G401 (cell line): ENCODE results near the gene RAET1G. TPM values are rescaled to one million over a fixed set of nuclear protein-coding genes. Genes with fewer than 3 reads are reported as not detected.
"Not testable (repeated sequence)": the region's sequence is repeated elsewhere in the genome, so short reads cannot be mapped to it uniquely, and the experiment has no call there.

Experiments used
- DNase-seq: peaks from one replicate; pipeline ENCODE4 v3.0.0-alpha.2; 2015; ENCODE audit warnings: low spot score
- in situ Hi-C: cut with HindIII; loops from 2 replicates; pipeline ENCODE4 v1.10.0; 2016; ENCODE audit warnings: low sequenced_read_pairs, mixed read lengths
- total RNA-seq: library from RNA; depleted of rRNA; stranded (reverse); fragments of >200 nt; shearing (Covaris generic); gene quantifications from 2 replicates; pipeline ENCODE4 v1.2.3, GENCODE V29; 2014

The RAET1G gene
- total RNA-seq, 1 experiment from 2014 or later = not detected

DNA sequence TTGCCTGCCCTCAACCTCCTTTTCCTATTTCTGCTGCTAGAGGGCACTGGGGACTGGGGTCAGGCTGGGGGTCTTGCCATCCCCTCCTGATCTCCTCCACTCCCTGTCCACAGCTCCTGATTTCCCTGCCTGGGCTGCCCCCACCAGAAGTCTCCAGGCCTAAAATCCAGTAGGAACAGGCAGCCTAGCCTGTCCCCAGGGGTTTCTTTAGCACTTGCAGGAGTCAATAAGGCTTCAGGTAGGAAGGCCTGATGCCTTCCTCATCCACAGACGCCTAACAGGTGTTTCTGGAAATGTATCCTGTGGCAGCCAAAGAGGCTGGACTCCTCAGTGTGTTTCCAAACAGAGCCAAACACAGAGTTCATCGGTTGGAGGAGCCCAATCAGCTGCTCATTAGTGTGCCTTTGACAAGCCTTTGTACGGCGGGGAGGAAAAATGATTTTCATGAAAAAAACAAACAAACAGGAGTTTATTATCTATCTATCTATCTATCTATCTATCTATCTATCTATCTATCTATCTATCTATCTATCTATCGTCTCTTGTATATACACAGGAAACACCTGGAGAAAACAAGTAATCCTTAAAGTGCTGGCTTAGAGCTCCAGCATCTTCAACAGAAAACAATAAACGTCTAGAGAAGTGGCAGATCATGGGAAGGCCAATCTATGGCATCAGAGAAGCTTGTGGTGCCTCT, 21.3 kb downstream of the RAET1G start:
- in situ Hi-C loops = no loop called here
- DNase-seq = no peak

DNA sequence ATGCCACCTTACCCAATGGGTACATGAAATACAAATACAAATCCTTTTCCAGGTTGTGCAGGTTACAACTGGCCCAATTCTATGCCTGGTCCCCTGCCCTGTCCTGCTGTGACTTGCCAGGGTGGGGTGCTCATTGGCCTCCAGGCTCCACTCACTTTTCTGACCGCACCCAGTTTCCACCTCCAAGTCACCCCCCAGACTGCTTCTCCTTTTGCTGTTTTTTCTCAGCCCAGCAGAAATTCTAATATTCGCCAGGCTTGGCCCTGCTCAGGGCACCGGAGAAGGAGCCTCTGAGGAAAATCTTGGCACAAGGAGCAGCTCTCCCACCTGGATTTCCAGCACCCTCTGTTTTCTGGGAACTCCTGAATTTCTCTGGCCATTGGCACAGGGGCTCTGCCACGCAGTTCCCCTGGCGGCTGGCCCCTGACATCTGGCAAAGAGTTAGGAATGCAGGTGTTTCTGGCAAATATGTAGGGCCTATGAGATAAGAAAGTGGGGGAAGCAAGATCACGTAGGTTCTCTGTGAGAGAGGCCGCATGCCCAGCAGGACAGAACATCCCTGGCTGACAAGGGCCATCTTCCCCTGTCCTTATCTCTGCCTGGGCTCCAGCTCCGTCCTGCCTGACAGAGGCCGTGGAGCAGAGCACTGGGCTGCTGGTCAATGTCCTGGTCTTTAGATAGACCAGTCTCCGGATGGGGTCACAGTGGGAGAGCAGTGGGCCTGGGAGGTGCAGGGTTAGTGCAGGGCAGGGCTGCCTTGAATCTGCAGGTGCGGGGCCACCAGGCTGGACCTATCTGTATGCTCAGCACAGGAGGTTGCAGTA, 22.1 kb downstream of the RAET1G start:
- DNase-seq = no peak
- in situ Hi-C loops = no loop called here

DNA sequence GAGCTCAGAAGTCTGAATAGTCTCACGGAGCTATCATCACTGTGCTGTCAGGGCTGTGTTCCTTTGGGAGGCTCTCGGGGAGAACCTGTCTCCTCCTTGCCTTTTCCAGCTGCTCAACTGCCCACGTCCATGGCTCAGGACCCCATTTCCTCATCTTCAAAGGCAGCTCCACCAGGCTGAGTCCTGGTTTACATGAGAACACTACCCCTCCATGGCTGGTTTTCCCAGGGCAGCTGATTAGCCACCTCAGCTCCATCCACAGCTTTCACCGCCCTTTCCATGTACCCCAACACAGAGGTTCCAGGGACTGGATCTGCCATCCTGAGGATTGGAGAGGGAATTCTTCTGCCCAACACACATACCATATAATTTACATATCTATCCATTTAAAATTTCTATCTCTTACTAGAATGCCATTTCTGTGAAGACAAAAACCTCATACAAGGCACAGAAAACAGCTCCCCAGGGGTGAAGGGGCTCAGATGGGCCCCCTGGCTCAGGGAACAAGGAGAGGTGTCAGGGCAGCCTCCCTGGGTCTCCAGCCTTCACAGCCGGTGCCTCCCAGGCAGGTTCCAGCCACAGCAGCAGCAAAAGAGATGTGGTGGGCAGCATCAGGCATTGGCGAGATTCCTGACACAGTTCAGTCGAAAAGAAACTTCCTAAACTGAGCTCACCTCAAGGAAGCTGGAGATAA, 22.8 kb downstream of the RAET1G start:
- no peak for DNase-seq
- in situ Hi-C loops = no loop called here

DNA sequence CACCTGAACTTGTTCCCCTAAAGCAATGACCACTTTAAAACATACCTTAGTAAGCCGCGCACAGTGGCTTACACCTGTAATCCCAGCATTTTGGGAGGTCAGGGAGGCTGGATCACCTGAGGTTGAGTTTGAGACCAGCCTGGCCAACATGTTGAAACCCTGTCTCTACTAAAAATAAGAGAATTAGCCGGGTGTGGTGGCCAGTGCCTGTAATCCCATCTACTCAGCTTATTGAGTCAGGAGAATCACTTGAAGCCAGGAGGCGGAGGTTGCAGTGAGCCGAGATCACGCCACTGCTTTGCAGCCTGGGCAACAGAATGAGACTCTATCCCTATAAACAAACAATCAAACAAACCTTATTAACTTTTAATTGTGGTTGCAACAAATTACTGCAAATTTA, 23.4 kb downstream of the RAET1G start:
- DNase-seq = no peak
- in situ Hi-C loops = no loop called here

DNA sequence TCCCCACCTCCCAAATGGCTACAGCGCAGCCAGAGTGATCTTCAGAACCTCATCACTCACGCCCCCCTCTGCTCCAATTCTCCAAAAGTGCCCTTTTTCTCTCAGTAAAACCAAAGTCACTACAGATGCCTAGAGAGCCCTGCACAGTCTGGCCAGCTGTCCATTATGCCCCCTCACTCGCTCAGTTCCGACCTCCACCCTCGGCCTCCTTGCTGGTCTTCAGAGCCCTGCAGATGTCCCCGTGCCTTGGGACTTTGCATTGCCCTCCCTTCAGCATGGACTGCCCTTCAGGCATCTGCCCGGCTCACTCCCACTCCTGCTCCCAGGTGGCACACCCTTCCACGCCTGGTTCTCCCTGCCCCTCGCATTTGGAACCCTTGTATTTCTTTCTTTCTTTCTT, 24.0 kb downstream of the RAET1G start:
- in situ Hi-C loops = no loop called here
- DNase-seq = no peak

DNA sequence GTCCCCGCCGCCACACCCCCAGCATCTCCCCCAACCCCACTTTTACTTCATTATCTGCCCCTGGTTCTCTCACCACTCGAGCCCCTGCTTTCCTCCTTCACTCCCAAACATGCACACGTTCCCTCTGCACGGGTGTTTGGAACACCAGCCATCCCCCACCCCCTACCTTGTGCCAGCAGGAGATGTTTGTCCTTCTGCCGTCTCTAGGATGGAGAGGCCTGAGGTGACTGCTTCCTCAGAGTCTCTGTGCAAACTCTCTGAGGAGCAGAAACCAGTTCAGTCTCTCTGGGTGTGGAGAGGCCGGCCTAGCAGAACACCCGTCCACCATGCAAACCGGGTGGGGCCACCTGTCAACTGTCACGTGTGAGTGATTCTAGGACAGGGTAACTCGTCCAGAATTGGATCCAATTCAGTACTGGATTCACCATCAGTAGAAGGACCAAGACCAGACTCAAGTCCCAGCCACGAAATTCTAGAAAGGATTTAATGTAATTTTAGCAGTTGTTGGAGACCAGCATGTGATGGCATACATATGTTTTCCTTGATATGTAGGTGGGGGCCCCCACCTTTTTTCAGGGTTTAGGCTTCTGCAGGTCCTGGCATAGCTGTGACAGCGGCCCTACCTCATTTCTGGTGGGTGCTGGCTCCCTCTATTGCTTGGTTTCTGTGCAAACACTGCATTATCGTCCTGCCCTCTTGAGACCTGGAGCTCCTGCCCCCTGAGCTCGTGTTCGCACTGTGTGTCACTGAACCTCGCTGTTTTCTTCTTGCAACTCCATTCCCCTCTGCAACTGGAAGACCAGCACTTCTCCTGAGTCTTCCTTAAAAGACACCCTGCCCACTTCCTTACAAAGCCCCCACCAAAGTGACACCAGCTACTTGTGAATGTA, 24.8 kb downstream of the RAET1G start, which contains the start of gene RAET1E:
Gene RAET1E (minus strand): TSS at position 259 of the 890 bp plus-strand sequence. CDS start 7,212 bp downstream, outside the sequence.
- in situ Hi-C loops = no loop called here
- DNase-seq = no peak

DNA sequence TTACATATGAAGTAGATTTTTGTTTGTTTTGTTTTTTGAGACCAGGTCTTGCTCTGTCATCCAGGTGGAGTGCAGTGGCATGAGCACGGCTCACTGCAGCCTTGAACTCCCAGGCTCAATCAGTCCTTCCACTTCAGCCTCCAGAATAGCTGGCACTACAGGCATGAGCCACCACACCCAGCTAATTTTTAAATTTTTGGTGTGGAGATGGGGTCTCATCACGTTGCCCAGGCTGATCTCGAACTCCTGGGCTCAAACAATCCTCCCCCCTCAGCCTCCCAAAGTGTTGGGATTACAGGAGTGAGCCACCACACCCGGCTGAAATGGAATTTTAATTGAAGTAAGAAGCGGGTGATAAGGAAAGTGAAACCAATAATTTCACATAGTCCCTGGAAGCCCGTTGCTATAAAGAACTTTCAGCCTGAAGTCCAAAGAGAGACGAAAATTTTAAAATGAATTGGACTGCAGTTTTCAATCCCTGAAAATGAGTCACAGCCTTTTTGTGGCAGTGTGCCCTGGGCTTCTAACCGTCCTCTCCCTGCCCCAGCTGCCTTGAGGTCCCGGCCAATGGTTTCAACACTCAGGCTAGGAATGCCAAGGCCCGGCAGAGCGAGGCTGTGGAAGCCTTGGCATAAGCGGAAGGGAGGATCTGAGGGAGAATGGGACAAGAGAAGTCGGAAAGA, 25.8 kb downstream of the RAET1G start:
- peak; percentile 82 for DNase-seq
- in situ Hi-C loops = no loop called here

DNA sequence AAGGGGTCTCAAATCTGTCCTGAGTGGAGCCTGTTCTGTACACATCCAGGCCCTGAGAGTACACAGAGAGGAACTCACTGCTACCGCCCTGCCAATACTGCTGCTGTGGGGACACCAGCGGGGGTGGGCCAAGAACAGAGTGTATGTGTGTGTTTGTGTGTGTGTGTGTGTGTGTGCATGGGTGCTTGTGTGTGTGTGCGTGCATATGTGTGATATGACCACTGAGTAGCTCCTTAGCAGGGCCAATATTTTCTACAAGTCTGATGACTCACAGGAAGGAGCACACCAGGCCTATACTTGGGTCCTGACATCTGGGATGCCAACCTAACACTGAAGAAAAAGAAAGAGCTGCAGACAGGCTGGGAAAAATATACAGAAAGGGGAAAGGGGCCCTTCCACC, 26.4 kb downstream of the RAET1G start:
- DNase-seq = no peak
- in situ Hi-C loops = no loop called here

DNA sequence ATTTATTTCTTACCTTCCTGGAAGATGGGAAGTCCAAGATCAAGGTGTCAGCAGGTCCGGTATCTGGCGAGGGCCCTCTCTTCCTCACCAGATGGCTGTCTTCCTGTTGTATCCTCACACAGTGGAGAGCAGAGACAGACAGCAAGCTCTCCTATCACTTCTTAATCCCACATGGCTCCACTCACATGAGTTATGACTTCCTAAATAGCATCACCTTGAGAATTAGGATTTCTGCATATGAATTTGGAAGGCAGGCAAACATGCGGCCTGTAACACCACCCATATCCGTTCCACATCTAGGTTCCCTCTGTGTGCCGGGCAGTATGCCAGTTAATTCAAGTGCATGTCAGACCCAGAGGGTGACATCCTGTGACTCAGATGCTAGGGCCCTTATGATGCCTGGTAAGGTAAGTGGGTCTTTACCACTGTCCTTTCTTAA, 27.1 kb downstream of the RAET1G start:
- peak; percentile 64 for DNase-seq
- in situ Hi-C loops = no loop called here

DNA sequence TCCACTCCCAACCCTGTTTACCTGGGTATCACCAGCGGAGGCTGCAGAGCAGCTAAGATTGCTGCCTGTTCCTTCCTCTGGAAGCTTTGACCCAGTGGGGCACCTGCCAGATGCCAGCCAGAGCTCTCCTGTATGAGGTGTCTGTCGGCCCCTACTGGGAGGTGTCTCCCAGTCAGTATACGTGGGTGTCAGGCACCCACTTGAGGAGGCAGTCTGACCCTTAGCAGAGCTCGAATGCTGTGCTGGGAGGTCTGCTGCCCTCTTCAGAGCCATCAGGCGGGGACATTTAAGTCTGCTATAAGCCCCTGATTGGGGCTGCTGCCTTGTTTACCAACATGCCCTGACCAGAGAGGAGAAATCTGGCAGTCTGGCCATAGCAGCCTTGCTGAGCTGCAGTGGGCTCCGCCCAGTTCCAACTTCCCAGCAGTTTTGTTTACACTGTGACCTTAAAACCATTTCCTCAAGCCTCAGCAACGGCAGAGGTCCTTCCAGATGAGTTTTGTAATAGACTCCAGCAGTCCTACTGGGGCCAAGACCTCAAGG, 27.8 kb downstream of the RAET1G start:
- in situ Hi-C loops = no loop called here
- no peak for DNase-seq

DNA sequence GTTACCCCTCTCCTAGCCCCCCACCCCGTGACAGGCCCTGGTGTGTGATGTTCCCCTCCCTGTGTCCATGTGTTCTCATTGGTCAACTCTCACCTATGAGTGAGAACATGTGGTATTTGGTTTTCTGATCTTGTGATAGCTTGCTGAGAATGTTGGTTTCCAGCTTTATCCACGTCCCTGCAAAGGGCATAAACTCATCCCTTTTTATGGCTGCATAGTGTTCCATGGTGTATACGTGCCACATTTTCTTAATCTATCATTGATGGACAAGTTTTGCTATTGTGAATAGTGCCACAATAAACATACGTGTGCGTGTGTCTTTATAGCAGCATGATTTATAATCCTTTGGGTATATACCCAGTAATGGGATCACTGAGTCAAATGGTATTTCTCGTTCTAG, 31.1 kb downstream of the RAET1G start:
- DNase-seq, in situ Hi-C loops: not testable (repeated sequence)

DNA sequence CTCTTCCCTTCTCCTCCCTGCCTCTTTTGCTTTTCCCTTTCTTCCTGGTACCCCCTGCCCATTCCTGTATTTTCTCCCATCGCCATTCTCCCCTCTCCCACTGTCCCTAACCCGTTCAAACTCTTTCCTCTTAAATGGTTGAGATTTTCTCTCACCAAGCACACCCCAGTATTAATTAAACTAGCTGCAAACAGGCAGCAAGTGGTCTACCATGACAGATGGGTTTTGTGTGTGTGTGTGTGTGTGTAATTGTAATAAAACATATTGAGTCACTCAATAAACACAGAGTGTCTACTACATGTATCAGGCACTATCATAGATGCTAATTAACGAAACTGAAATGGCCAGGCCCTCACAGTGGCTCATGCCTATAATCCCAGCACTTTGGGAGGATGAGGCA, 31.7 kb downstream of the RAET1G start:
- in situ Hi-C loops = no loop called here

DNA sequence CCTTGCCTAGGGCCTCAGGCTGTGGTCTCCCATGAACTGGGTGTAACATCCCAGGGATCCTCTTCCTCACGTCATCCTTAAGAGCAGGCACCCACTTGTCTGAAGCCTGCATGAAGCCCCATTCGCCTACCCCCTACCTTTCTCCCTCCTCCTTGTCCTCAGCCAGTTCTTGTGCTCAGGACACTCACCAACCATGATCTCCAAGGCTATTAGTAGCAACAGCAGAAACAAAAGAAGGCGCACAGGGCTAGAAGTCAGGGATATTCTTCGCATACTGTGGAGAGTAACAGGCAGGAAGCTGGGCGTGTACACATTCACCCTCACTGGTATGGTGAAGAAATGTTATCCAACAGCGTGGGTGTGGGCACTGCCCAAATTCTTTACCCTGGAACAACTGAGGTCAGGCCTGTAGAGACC, 32.3 kb downstream of the RAET1G start:
- DNase-seq = no peak
- in situ Hi-C loops = no loop called here

More for the DNA sequence above, 31.7 kb downstream of the RAET1G start:
- DNase-seq = no peak

DNA sequence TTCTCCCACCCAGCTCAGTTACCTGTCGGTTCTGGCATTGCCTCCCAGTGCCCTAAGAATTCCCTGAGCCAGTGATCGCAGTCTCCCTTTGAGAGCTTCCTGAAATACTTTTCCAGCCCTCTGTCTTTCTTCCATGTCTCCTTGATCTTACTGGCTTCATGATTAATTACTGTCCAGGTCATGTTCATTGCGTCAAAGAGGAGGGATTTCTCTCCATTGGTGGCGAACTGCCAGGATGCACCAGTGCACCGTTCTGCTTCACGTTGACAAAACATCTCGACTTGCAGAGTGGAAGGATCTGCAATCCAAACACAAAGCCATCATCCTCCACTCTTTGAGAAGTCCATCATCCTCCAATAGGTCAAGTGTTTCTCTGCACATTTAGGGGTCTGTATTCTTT, 33.6 kb downstream of the RAET1G start:
- in situ Hi-C loops = no loop called here
- no peak for DNase-seq

DNA sequence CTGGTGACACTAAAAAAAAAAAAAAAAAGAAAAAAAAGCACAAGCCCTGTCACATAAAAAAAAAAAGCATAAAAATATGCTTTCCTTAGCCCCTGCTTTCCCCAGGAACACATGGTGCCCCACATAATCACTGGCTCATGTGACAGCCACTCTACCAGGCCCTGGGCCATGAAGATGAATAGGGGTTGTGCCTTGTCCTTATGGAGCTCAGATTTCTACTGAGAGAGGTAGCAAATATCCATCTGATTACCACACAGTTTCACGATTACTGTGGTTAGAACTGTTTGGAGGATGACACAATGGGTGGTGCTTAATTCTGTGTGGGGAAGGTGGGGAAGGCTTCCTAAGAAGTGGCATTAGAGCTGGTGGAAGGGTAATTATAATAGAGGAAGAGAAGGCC, 34.3 kb downstream of the RAET1G start:
- in situ Hi-C loops = no loop called here
- DNase-seq = no peak

DNA sequence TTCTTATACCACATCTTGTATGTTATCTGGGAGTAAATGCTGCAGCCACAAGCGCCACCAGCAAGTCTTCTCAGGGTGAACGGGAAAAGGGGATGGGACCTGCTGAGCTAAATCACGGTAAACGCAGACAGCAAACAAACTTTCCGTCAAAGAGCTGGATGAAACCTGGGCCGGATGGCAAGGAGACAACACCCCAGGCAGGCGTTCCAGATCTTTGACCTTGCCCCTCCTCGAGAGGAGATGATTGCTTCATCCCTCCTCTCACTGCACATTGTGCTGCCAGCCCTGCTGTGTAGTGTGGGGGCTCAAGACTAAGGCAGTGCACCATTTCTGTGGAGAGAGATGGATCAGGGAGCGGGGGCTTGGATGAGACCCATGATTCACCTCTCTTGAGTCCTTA, 34.8 kb downstream of the RAET1G start:
- DNase-seq = no peak
- in situ Hi-C loops = no loop called here

DNA sequence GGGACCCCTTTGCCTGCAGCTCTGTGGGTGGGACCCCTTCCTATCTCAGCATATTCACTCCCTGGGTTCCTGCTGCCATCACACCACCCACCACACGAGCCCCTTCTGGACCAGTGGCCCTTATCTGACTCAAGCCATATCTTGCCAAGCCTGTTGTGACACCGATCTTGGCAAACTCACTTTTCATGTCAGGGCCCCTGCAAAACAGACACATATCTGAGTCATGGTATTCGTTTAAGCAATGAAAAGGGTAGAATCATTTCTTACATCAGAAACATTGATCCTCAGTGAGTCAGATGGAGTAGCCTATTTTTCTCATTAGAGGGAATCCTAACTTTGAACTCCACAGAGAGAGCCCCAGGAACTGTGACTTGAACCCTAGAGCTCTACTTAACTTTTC, 35.6 kb downstream of the RAET1G start:
- DNase-seq = no peak
- in situ Hi-C loops = no loop called here

DNA sequence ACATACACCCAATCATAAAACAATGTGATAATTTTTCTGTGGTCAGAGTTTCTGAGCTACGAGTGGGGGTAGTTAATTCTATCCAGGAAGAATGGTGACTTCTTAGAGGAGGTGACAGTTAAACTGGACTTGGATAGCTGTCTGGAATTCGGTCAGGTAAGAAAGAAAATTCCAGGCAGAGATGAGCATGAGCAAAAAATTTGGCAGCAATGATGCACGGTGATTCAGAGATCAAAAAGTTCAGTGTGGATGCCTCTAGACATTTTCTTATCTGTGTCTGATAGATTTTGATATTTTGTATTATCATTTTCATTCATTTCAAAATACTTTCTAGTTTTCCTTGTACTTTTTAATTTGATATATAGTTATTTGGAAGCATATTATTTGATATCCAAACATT, 37.0 kb downstream of the RAET1G start:
- in situ Hi-C loops = no loop called here
- DNase-seq = no peak
